SK-N-SH treated with all-trans-retinoic acid at 6 μM for 48 hours (cell line): ENCODE measurements around the gene HEXIM2.

Experiments
- ATAC-seq: fragments of 200-7000 bp; cut with Tn5 transposase; 3 replicates; pipeline ENCODE4 v1.9.1; 2020; ENCODE audit warnings: mild to moderate bottlenecking, moderate library complexity
- ARNTL ChIP-seq: fragments of 450-650 bp; formaldehyde crosslinking; IDR thresholded peaks from 2 replicates; pipeline ENCODE4 v1.5.0; 2020; ENCODE audit warnings: low read depth, mild to moderate bottlenecking, moderate library complexity, borderline replicate concordance
- BACH2 ChIP-seq: fragments of 250-450 bp; sonication (Bioruptor Pico); IDR thresholded peaks from 2 replicates; pipeline ENCODE4 v1.9.0; 2021; ENCODE audit warnings: mild to moderate bottlenecking, borderline replicate concordance
- CREB5 ChIP-seq: fragments of 250-450 bp; sonication (Bioruptor Pico); IDR thresholded peaks from 2 replicates; pipeline ENCODE4 v1.5.1; 2020; ENCODE audit warnings: low read depth, mild to moderate bottlenecking, moderate library complexity
- CSDC2 ChIP-seq: fragments of 250-450 bp; sonication (Bioruptor Pico); IDR thresholded peaks from 2 replicates; pipeline ENCODE4 v1.5.0; 2020; ENCODE audit warnings: mild to moderate bottlenecking, moderate library complexity
- CSRNP3 ChIP-seq: fragments of 250-450 bp; sonication (Bioruptor Pico); IDR thresholded peaks from 2 replicates; pipeline ENCODE4 v1.5.1; 2021; ENCODE audit warnings: mild to moderate bottlenecking, moderate library complexity
- ESRRG ChIP-seq: fragments of 250-450 bp; sonication (Bioruptor Pico); IDR thresholded peaks from 2 replicates; pipeline ENCODE4 v1.6.1; 2021; ENCODE audit warnings: mild to moderate bottlenecking
- GLIS3 ChIP-seq: fragments of 250-450 bp; sonication (Bioruptor Pico); IDR thresholded peaks from 2 replicates; pipeline ENCODE4 v1.5.0; 2020; ENCODE audit warnings: mild to moderate bottlenecking, moderate library complexity
- ISL1 ChIP-seq: fragments of 250-450 bp; sonication (Bioruptor Pico); IDR thresholded peaks from 2 replicates; pipeline ENCODE4 v2.1.2; 2022; ENCODE audit warnings: mild to moderate bottlenecking, moderate library complexity
- PATZ1 ChIP-seq: fragments of 250-450 bp; sonication (Bioruptor Pico); IDR thresholded peaks from 2 replicates; pipeline ENCODE4 v1.8.0; 2020; ENCODE audit warnings: mild to moderate bottlenecking, moderate library complexity, borderline replicate concordance
- POU6F1 ChIP-seq: fragments of 250-450 bp; sonication (Bioruptor Pico); IDR thresholded peaks from 2 replicates; pipeline ENCODE4 v1.8.0; 2021; ENCODE audit warnings: low read depth, mild to moderate bottlenecking, moderate library complexity, borderline replicate concordance
- PPARA ChIP-seq: fragments of 250-450 bp; sonication (Bioruptor Pico); IDR thresholded peaks from 2 replicates; pipeline ENCODE4 v1.5.0; 2020; ENCODE audit warnings: mild to moderate bottlenecking, borderline replicate concordance
- SNAI2 ChIP-seq: fragments of 250-450 bp; sonication (Bioruptor Pico); IDR thresholded peaks from 2 replicates; pipeline ENCODE4 v1.5.0; 2020; ENCODE audit warnings: mild to moderate bottlenecking, moderate library complexity
- TCF4 ChIP-seq: fragments of 250-450 bp; sonication (Bioruptor Pico); IDR thresholded peaks from 2 replicates; pipeline ENCODE4 v1.8.0; 2021; ENCODE audit warnings: mild to moderate bottlenecking, moderate library complexity, borderline replicate concordance
- TOX ChIP-seq: fragments of 250-450 bp; sonication (Bioruptor Pico); IDR thresholded peaks from 2 replicates; pipeline ENCODE4 v1.8.0; 2021; ENCODE audit warnings: mild to moderate bottlenecking, moderate library complexity, borderline replicate concordance
- TSHZ2 ChIP-seq: fragments of 250-450 bp; sonication (Bioruptor Pico); IDR thresholded peaks from 2 replicates; pipeline ENCODE4 v1.5.0; 2020; ENCODE audit warnings: mild to moderate bottlenecking, moderate library complexity
- ZC3H10 ChIP-seq: fragments of 250-450 bp; sonication (Bioruptor Pico); IDR thresholded peaks from 2 replicates; pipeline ENCODE4 v1.5.1; 2021; ENCODE audit warnings: mild to moderate bottlenecking, moderate library complexity
- ZFP3 ChIP-seq: fragments of 250-450 bp; sonication (Bioruptor Pico); IDR thresholded peaks from 2 replicates; pipeline ENCODE4 v1.5.0; 2020; ENCODE audit warnings: mild to moderate bottlenecking, moderate library complexity
- ZFP30 ChIP-seq: fragments of 450-650 bp; formaldehyde crosslinking; IDR thresholded peaks from 2 replicates; pipeline ENCODE4 v1.5.0; 2022; ENCODE audit warnings: mild to moderate bottlenecking, moderate library complexity
- ZNF565 ChIP-seq: fragments of 450-650 bp; formaldehyde crosslinking; conservative IDR thresholded peaks from 2 replicates; pipeline ENCODE4 v1.5.0; 2020; ENCODE audit warnings: low read depth, mild to moderate bottlenecking, moderate library complexity
- ZNF70 ChIP-seq: fragments of 450-650 bp; formaldehyde crosslinking; IDR thresholded peaks from 2 replicates; pipeline ENCODE4 v1.5.0; 2020; ENCODE audit warnings: mild to moderate bottlenecking, moderate library complexity
- ZNF8 ChIP-seq: fragments of 450-650 bp; formaldehyde crosslinking; IDR thresholded peaks from 2 replicates; pipeline ENCODE4 v1.5.0; 2020; ENCODE audit warnings: mild to moderate bottlenecking, moderate library complexity

The HEXIM2 gene

GRCh38 chr17:45115015-45115625, 46.6 kb upstream of the HEXIM2 start (continued):
- no peak for TF ChIP-seq SNAI2 (CRISPR knock-in tag)

- no peak for TF ChIP-seq CSDC2 (CRISPR knock-in tag)
- ATAC-seq: no peak
Measured at GRCh38 chr17:45115871-45116270, 45.8 kb upstream of the HEXIM2 start.

GRCh38 chr17:45116434-45117016, 45.1 kb upstream of the HEXIM2 start:
- peak; percentile 17; the same call in 1 of the 3 replicates for ATAC-seq
- peak; percentile 48; the same call in 1 of the 2 replicates for TF ChIP-seq TCF4 (CRISPR knock-in tag)
- TF ChIP-seq GLIS3: no peak
- TF ChIP-seq, all 23 proteins: peak for 1

GRCh38 chr17:45117334-45117733, 44.3 kb upstream of the HEXIM2 start:
- TF ChIP-seq ZC3H10 (CRISPR knock-in tag): no peak
- no peak for TF ChIP-seq TOX (CRISPR knock-in tag)
- TF ChIP-seq PPARA (CRISPR knock-in tag): no peak
- TF ChIP-seq TSHZ2 (CRISPR knock-in tag): no peak
- no peak for TF ChIP-seq CSRNP3 (CRISPR knock-in tag)
- TF ChIP-seq ZFP30: no peak
- no peak for TF ChIP-seq ZNF8
- TF ChIP-seq ESRRG: no peak
- TF ChIP-seq ZFP3 (CRISPR knock-in tag): no peak
- TF ChIP-seq PATZ1: no peak
- TF ChIP-seq BACH2 (CRISPR knock-in tag): no peak
- no peak for TF ChIP-seq TCF4 (CRISPR knock-in tag)
- no peak for ATAC-seq

- ATAC-seq: no peak
- TF ChIP-seq GLIS3: no peak
- TF ChIP-seq ZNF565: no peak
- no peak for TF ChIP-seq ISL1 (CRISPR knock-in tag)
- no peak for TF ChIP-seq CREB5 (CRISPR knock-in tag)
- TF ChIP-seq TSHZ2 (CRISPR knock-in tag): no peak
- no peak for TF ChIP-seq ZNF70 (CRISPR knock-in tag)
- no peak for TF ChIP-seq BACH2 (CRISPR knock-in tag)
- TF ChIP-seq ZC3H10 (CRISPR knock-in tag): no peak
- no peak for TF ChIP-seq PPARA (CRISPR knock-in tag)
- no peak for TF ChIP-seq POU6F1 (CRISPR knock-in tag)
- no peak for TF ChIP-seq ARNTL (CRISPR knock-in tag)
- TF ChIP-seq ESRRG: no peak
- TF ChIP-seq ZFP3 (CRISPR knock-in tag): no peak
- no peak for TF ChIP-seq SNAI2 (CRISPR knock-in tag)
- TF ChIP-seq CSDC2 (CRISPR knock-in tag): no peak
Measured at GRCh38 chr17:45117848-45118646, 43.6 kb upstream of the HEXIM2 start.
